Measurements from ENCODE around the gene DCLK2.

DCLK2 gene

GRCh38 chr4:150211799-150212445 is 133.7 kb downstream of the DCLK2 start:
- DNase-seq: no peak

GRCh38 chr4:150212485-150212884 is 134.2 kb downstream of the DCLK2 start:
- no peak for DNase-seq

- no peak for DNase-seq
Measured at GRCh38 chr4:150212927-150213326, 134.7 kb downstream of the DCLK2 start.

GRCh38 chr4:150215601-150216000 is 137.4 kb downstream of the DCLK2 start:
- no peak for DNase-seq

GRCh38 chr4:150216726-150217125 is 138.5 kb downstream of the DCLK2 start:
- no peak for DNase-seq

GRCh38 chr4:150217192-150217591 is 138.9 kb downstream of the DCLK2 start:
- no peak for DNase-seq

GRCh38 chr4:150217808-150218207 is 139.6 kb downstream of the DCLK2 start:
- no peak for DNase-seq

- DNase-seq: no peak
Measured at GRCh38 chr4:150218447-150218846, 140.2 kb downstream of the DCLK2 start.

- no peak for DNase-seq
Measured at GRCh38 chr4:150219841-150220240, 141.6 kb downstream of the DCLK2 start.

- no peak for DNase-seq
Measured at GRCh38 chr4:150224896-150225591, 146.8 kb downstream of the DCLK2 start.

GRCh38 chr4:150229520-150229919 is 151.3 kb downstream of the DCLK2 start:
- DNase-seq: no peak

GRCh38 chr4:150230561-150230960 is 152.3 kb downstream of the DCLK2 start:
- DNase-seq: no peak

GRCh38 chr4:150231107-150231770 is 153.0 kb downstream of the DCLK2 start:
- no peak for DNase-seq

- no peak for DNase-seq
Measured at GRCh38 chr4:150232029-150232428, 153.8 kb downstream of the DCLK2 start.

- DNase-seq: no peak
Measured at GRCh38 chr4:150234246-150234645, 156.0 kb downstream of the DCLK2 start.

- no peak for DNase-seq
Measured at GRCh38 chr4:150235317-150235716, 157.1 kb downstream of the DCLK2 start.

GRCh38 chr4:150235808-150236271 is 157.6 kb downstream of the DCLK2 start:
- DNase-seq: no peak

- no peak for DNase-seq
Measured at GRCh38 chr4:150236626-150237025, 158.4 kb downstream of the DCLK2 start.

GRCh38 chr4:150237110-150237872 is 159.0 kb downstream of the DCLK2 start:
- DNase-seq: no peak

GRCh38 chr4:150238591-150238990 is 160.3 kb downstream of the DCLK2 start:
- DNase-seq: no peak

- no peak for DNase-seq
Measured at GRCh38 chr4:150240011-150240410, 161.8 kb downstream of the DCLK2 start.

GRCh38 chr4:150242820-150243458 is 164.7 kb downstream of the DCLK2 start:
- peak in 1 of 2 experiments; percentile 37 for DNase-seq

- no peak for DNase-seq
Measured at GRCh38 chr4:150243932-150244331, 165.7 kb downstream of the DCLK2 start.

Data from activated T-cell treated with anti-CD3 and anti-CD28 coated beads, Interleukin-2, amount 50 U/mL, for 48 hours (primary cell).